Measurements from ENCODE around the gene SOX18. TPM values are rescaled to one million over a fixed set of nuclear protein-coding genes. Genes with fewer than 3 reads are reported as not detected.

Gene SOX18
- total and polyA plus RNA-seq, 2 of the 8 experiments (the other 6 are each of a cell fraction or from before 2014, with no cell fraction given), result 0.09 TPM; not detected in 1

DNA sequence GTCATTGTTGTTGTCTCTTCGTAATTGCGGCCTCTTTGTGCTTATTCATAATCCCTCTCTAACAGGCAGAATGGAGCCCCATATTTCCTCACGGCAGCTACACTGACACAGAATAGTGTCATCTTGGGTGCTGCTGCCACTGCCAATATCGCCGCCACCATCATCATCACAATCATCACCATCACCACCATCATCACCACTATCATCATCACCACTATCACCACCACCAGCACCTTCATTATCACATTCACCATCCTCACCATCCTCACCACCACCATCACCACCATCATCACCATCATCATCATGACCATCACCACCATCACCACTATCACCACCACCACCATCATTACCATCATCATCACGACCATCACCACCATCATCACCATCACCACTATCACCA, 47.1 kb upstream of the SOX18 start (continued):
- TF ChIP-seq, protein P1, sequence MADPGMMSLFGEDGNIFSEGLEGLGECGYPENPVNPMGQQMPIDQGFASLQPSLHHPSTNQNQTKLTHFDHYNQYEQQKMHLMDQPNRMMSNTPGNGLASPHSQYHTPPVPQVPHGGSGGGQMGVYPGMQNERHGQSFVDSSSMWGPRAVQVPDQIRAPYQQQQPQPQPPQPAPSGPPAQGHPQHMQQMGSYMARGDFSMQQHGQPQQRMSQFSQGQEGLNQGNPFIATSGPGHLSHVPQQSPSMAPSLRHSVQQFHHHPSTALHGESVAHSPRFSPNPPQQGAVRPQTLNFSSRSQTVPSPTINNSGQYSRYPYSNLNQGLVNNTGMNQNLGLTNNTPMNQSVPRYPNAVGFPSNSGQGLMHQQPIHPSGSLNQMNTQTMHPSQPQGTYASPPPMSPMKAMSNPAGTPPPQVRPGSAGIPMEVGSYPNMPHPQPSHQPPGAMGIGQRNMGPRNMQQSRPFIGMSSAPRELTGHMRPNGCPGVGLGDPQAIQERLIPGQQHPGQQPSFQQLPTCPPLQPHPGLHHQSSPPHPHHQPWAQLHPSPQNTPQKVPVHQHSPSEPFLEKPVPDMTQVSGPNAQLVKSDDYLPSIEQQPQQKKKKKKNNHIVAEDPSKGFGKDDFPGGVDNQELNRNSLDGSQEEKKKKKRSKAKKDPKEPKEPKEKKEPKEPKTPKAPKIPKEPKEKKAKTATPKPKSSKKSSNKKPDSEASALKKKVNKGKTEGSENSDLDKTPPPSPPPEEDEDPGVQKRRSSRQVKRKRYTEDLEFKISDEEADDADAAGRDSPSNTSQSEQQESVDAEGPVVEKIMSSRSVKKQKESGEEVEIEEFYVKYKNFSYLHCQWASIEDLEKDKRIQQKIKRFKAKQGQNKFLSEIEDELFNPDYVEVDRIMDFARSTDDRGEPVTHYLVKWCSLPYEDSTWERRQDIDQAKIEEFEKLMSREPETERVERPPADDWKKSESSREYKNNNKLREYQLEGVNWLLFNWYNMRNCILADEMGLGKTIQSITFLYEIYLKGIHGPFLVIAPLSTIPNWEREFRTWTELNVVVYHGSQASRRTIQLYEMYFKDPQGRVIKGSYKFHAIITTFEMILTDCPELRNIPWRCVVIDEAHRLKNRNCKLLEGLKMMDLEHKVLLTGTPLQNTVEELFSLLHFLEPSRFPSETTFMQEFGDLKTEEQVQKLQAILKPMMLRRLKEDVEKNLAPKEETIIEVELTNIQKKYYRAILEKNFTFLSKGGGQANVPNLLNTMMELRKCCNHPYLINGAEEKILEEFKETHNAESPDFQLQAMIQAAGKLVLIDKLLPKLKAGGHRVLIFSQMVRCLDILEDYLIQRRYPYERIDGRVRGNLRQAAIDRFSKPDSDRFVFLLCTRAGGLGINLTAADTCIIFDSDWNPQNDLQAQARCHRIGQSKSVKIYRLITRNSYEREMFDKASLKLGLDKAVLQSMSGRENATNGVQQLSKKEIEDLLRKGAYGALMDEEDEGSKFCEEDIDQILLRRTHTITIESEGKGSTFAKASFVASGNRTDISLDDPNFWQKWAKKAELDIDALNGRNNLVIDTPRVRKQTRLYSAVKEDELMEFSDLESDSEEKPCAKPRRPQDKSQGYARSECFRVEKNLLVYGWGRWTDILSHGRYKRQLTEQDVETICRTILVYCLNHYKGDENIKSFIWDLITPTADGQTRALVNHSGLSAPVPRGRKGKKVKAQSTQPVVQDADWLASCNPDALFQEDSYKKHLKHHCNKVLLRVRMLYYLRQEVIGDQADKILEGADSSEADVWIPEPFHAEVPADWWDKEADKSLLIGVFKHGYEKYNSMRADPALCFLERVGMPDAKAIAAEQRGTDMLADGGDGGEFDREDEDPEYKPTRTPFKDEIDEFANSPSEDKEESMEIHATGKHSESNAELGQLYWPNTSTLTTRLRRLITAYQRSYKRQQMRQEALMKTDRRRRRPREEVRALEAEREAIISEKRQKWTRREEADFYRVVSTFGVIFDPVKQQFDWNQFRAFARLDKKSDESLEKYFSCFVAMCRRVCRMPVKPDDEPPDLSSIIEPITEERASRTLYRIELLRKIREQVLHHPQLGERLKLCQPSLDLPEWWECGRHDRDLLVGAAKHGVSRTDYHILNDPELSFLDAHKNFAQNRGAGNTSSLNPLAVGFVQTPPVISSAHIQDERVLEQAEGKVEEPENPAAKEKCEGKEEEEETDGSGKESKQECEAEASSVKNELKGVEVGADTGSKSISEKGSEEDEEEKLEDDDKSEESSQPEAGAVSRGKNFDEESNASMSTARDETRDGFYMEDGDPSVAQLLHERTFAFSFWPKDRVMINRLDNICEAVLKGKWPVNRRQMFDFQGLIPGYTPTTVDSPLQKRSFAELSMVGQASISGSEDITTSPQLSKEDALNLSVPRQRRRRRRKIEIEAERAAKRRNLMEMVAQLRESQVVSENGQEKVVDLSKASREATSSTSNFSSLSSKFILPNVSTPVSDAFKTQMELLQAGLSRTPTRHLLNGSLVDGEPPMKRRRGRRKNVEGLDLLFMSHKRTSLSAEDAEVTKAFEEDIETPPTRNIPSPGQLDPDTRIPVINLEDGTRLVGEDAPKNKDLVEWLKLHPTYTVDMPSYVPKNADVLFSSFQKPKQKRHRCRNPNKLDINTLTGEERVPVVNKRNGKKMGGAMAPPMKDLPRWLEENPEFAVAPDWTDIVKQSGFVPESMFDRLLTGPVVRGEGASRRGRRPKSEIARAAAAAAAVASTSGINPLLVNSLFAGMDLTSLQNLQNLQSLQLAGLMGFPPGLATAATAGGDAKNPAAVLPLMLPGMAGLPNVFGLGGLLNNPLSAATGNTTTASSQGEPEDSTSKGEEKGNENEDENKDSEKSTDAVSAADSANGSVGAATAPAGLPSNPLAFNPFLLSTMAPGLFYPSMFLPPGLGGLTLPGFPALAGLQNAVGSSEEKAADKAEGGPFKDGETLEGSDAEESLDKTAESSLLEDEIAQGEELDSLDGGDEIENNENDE (IDR thresholded peaks at IDR 0.05; ENCODE audit: insufficient replicate concordance, low read length), result no peak
- TF ChIP-seq NANOG (IDR thresholded peaks at IDR 0.05; ENCODE audit: insufficient read depth, low read depth, low read length, poor library complexity, severe bottlenecking) (no peak), MAFK (IDR thresholded peaks at IDR 0.05; ENCODE audit: low read depth, low read length) (no peak)

Measured in H1 (cell line).